IPS DF 4.7 (cell line): Measurements from ENCODE around the gene STOM.

Experiments
- DNase-seq: peaks from one replicate; pipeline ENCODE4 v3.0.0-alpha.2; 2013; ENCODE audit warnings: low spot score; ENCODE audit errors: extremely low read depth

Gene STOM

DNA sequence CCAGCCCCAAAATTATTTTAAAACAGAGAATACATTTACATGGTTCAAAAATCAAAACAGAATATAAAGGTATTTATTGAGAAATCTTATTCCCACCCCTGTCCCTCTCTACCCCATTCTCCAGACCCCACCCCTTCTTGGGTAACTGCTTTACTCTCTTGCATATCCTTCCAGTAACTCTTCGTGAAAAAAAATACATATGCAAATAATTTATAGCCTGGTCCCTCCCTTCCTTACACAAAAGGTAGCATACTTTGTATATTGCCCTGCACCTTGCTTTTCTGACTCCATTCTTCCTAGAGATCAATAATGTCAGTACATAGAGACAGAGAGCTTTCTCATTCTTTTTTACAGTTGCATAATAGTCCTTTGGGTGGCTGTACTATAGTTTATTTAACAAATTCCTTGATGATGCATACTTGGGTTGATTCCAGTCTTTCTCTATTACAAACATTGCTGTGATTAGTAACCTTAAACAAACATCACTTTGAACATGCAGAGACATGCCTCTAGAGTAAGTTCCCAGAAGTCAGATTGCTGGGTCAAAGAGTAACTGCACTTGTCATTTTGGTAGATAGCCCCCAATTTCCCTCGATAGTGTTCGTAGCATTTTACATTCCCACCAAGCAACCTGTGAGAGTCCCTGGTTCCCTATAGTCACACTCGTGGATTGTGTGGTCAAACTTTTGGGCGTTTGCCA, 47.9 kb downstream of the STOM start:
- no peak for DNase-seq

DNA sequence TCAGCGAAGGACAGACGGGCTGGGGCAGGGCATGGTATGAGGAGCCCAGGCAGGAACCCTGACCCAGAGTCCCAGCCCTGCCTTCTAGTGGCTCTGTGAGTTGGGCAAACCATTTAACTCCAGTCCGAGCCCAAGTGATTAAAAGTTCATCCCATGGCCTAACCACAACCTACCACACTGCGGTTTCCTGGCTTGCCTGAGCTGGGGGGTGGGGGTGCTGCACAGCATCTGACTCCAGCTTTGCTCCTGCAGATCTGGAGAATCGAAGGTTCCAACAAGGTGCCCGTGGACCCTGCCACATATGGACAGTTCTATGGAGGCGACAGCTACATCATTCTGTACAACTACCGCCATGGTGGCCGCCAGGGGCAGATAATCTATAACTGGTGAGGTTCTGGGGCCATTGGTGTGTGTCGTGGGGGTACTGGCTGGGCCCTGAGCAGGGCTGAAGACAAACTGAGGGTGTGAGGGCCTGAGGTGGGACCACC, 49.0 kb downstream of the STOM start:
- DNase-seq, result no peak

DNA sequence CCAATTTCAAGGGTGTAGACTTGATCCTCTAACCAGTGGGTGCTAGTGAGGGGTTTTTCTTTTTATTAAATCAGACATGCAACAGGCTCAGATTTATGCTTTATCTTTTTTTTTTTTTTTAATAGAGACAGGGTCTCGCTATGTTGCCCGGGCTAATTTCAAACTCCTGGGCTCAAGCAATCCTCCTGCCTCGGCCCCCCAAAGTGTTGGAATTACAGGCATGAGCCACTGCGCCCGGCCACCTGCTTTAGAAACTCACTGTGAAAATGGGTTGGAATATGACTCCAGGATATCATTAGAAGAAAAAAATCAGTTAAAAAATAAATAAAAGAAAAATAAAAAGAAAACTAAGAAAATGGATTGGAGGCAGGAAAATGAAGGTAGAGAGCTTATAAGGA, 50.7 kb downstream of the STOM start:
- DNase-seq, result no peak

DNA sequence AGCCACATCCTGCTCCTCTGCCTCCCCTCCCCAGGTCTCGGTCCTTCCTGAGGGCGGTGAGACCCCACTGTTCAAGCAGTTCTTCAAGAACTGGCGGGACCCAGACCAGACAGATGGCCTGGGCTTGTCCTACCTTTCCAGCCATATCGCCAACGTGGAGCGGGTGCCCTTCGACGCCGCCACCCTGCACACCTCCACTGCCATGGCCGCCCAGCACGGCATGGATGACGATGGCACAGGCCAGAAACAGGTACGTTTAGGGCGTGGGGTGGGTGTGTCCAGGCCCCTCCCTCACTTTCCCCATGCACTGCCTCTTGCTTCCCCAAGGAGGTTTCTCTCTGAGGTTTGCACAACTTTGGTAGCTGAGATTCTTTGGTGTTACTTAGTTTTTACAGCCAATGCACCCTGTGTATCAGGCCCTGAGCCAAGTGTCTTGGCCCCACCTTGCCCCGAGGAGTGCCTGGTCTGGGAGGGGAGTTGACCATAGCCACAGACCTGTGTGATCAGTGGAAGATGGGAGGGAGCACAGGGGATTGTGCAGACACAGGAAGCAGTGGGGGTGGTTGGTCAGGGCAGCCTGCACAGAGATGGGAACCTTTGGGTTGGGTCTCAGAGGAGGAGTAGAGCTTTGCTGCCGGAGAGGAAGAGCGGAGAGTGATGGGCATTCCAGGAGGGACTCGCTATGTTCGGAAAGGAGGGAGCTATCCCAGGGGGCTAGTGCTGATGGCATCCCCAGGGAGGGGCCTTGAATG, 51.2 kb downstream of the STOM start:
- DNase-seq, result no peak

DNA sequence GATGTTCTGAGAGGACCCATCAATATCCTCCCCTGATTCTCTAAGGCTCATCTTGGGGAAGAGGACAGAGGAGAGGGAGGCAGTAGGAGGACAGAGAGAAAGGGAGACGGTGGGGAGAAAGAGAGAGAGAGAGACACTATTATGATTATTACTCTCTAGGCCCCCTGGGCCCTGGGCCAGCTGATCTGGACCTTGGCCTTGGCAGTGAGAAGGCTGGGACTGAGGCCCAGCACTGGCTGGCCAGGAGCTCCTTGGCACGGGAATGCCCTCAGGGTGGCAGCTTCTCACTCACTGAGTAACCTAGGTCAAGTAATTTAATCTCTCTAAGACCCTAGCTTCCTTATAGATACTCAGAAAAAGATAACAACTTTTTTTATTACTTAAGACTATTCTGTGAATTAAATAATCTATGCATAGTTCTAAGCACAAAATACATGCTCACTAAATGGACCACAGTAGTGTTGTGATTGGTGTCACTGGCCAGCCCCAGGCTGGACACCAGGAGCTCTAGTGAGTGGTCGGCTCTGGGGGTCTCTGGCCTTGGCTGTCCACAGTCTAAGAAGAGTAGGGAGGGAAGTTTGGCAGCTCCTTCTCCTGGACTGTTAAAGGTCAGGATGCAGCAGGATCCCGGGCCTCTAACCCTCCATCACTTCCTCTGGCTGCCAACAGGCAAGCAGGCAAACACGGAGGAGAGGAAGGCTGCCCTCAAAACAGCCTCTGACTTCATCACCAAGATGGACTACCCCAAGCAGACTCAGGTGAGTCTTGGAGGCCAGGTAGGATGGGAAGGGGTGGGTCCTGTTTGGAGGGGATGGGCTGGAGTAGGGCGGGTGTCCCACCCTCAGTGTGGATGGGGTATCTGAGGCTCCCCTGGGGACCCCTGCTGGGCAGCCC, 52.1 kb downstream of the STOM start:
- no peak for DNase-seq

DNA sequence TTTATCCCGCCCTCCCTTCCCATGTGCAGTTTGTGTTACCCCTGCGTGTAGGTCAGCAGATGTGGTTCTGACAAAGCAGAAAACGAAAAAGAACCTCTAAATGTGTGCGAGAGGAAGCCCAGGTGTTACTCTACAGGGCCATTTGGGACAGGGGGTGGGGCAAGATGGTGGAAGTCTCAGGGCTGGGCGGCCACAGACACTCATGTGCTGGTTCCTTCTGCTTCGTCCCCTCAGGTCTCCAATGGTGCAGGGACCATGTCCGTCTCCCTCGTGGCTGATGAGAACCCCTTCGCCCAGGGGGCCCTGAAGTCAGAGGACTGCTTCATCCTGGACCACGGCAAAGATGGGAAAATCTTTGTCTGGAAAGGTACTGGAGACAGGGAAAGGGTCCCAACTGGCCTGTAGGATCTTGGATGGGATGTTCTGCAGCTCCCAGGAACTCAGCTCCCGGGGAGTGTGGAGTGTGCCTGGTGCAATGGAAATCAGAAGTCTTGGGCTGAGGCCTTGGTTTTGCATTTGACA, 53.1 kb downstream of the STOM start:
- no peak for DNase-seq

DNA sequence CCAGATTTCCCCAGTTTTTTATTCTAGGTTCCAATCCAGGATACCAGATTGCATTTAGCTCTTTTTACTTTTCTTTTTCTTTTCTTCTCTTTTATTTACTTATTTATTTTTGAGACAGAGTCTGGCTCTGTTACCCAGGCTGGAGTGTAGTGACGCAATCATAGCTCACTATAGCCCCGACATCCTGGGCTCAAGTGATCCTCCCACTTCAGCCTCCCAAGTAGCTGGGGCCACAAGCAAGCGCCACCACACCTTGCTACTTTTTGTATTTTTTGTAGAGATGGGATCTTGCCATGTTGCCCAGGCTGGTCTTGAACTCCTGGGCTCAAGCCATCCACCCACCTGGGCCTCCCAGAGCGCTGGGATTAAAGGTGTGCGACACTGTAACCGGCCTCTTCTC, 53.7 kb downstream of the STOM start:
- DNase-seq, result no peak

DNA sequence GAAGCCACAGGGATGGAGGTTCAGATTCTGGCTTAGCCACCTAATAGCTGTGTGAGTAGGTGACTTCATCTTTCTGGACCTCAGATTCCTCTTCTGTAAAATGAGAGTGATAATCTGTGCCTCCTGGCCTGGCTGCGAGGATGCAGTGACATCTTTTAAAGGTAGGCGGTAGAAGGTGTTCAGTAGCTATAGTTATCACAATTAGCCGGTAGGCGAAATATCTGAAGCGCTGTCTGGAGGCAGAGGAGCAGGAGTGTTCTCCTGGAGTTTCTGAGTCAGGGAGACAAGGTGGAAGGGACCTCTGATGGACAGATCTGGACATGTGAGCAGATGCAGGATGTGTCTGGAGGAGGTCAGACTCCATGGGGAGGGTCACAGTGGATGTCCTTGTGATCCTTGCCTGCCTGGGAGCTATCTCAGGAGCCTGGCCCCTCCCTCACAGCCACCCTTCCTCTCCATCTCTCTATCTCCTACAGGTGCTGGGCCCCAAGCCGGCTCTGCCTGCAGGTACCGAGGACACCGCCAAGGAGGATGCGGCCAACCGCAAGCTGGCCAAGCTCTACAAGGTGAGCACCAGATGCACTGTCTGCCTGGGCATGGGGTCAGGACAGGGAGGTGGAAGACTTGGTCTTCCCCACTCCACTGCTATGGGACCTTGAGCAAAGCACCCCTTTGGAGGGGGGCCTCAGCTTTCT, 56.4 kb downstream of the STOM start:
- DNase-seq, result no peak

DNA sequence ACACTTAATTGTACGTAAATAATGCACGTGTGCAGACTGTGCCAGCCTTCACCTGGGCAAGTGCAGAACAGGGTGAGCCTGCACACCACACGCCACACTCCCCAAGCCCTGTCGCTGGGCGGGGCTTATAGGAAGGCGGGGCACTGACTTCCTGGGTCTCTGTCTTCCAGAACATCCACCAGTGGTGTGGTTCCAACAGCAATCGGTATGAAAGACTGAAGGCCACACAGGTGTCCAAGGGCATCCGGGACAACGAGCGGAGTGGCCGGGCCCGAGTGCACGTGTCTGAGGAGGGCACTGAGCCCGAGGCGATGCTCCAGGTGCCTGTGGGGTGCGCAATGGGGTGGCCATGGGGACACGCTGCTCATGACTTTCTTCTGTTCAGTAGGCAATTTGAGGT, 57.9 kb downstream of the STOM start:
- DNase-seq, result no peak

DNA sequence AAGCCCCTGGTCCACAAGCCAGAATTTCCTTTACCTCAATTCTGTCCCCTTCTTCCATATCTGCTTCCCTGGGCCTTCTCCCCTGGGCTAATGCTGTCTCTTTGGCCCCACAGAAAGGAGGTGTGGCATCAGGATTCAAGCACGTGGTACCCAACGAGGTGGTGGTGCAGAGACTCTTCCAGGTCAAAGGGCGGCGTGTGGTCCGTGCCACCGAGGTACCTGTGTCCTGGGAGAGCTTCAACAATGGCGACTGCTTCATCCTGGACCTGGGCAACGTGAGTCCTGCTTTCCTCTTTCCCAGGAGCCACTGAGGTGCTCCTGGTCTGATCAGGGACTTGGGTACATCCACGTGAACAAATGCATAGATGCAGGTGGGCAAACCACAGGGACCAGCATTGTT, 59.5 kb downstream of the STOM start:
- no peak for DNase-seq

DNA sequence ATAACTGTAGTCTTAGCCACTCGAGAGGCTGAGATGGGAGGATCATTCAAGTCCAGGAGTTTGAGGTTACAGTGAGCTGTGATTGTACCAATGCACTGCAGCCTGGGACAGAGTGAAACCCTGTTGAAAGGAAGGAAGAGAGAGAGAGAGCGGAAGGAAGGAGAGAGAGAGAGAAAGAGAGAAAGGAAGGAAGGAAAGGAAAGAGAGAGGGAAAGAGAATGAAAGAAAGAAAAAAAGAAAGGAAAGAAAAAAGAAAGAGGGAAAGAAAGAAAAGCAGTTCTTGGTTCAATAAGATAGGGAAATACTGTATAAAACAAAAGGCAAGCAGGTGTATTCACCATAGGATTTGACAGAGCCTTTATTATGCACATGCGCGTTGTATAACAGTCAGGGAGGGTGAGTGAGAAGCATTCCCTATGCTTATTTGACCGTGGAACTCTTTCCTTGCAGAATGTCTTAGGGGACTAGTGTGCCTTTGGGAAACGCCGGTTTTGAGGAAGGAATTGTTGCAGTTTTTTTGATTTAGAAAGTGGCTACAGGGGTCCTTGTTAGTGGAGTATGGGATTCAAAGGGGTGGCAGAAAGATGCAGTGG, 60.1 kb downstream of the STOM start:
- DNase-seq, result no peak

DNA sequence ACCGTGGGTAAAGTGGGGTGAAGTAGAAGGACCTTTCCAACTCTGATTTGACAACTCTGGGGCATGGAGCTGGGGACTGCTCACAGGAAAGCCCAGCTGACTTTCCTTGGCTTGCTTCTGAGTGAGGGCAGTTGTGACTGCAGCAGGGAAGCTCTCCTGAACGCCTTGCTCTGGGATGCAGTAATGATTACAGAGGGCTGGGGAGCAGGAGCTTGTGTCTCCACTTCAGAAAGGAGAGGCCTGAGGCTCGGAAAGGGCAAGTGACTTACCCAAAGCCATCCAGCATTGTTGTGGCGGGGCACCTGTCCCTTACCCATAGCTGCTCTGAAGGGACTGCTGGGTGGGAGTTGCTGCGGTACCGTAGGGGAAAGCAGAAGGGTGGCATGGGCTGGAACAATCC, 60.9 kb downstream of the STOM start:
- DNase-seq, result no peak

DNA sequence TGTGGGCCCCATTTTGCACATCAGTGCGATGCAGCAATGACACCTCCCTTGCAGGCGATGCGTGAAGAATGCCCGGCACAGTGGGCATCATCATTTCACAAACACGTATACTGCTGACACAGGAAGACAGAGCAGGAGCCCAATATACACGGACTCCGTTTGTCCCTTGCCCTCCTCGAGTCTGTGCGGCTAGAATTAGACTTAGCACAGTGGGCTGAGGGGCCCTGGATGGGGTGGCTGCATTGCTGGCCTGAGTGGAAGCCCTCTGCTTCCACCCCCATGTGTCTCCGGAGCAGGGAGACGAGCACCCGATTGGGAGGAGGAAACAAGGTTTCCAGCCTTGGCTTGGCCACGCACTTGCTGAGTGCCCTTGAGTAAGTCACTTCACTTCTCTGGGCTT, 61.3 kb downstream of the STOM start:
- no peak for DNase-seq

DNA sequence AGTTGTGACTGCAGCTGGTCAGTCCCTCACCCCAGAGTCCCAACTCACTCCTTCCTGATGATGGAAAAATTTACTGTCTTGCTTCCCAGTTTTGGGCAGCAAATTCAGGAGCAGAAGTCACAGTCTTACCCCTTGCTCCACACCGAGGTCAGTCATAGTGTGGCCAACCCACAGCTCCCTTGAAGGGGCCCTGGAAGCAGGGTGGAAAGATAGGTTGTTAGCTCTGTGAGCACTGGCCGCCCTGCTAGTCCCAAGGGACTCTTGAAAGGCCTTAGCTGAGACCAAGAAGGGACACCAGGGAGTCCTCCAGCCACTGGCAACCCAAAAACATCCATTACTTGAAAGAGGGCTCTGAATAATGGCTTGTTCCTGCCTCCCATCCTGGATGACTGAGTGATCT, 62.1 kb downstream of the STOM start:
- no peak for DNase-seq

DNA sequence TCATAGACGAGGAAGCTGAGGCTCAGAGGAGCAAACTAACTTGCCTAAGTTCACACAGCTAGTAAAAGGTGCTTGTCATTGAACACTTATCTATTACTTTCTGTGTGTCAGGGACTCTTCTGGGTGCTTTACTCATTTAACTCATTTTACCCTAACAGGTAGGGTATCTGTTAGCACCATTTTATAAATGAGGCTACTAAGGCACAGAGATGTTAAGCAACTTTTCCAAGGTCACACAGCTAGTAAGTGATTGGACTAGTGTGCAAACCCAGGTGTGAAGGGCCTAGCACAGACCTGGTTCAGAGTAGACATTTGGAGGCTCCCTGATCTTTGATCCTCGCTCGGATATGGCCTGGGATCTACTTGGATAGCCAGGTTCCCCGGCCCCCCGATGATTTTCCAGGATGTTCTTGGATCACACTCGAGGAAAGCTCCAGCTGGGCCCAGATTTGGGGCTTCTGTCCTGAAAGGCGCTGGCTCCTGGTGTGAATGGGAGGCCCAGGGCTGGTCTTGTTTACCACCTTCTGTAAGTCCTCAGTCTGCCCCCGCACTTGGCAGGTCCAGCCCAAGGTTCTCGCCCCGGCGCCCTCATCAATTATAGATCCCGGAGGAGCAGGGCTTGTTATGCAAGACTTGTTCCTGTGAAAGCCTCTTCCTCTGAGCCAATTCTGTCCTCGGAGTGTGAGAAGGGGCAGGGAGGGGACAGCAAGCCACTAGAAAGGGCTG, 64.6 kb downstream of the STOM start:
- no peak for DNase-seq

DNA sequence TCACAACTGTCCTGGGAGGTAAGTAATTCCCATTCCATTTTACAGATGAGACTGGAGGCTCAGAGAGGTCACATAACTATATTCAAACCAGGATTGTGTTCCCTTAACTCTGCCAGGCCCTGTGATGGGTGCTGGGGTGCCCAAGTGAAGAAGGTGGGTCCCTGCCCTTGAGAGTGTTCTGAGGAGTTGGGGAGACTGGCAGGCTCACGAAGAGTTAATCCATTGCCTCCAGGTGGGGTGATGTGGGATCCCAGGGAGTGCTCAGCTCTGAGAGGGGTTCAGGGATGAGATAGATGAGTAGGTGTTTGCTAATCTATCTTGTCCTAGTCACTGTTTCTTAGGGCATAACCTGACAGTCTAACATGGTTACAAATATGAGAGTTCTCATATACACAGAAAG, 65.3 kb downstream of the STOM start:
- DNase-seq, result no peak

DNA sequence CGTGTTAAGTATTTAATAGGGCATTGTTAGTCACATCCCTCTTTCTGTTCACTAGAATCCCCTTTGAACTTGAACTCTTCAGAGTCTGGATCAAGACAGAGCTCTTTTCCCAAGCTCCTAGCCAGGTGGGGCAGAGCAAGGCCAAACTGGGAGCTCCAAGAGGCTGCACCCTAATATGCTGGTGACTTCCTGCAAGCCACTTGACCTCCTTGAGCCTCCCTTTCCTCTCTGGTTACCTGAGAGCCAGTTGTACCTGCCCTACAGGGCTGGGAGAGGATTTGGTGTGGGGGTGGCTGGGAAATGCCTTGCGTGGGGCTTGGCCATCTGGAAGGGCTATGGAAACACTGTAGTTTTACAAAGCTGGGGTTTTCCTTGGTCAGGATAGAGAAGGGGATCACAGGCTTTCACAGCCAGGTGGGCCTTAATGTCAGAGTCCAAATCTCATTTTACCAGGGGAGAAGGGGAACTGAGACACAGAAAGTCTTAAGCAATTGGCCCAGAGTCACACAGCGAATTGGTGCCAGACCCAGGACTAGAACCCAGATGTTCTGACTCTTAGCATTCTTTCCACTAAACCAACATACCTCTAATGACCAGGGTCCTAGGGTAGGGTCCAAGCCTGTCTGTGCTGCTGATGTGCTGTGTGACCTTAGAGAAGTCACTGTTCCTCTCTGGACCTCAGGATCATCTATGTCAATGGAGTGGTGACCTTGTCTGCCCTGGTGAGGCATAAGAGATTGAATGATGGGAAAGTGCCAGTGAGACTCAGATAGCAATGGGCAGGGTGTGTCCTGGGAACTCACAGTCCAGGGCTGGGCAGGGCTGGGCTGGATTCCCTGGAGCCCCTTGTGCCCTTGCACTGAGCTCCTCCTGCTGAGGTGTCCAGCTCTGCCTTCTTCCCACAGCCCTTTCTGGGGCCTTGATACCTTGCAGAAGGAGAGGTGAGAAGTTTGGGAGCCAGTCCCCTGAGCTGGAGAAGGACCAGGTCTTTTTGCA, 66.3 kb downstream of the STOM start:
- no peak for DNase-seq

DNA sequence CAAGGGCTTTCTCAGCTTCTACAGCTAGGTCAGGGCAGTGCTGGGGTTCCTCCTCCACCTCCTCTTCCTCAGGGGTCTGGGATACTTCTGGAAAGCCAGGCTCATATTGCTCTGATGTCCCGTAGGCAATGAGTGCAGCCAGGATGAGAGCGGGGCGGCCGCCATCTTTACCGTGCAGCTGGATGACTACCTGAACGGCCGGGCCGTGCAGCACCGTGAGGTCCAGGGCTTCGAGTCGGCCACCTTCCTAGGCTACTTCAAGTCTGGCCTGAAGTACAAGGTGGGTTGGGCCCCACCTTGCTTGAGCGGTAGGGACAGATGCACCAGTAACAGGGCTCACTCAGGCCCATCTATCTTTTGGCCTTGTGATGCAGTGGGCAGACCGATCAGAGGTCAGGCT, 67.3 kb downstream of the STOM start:
- DNase-seq, result no peak

DNA sequence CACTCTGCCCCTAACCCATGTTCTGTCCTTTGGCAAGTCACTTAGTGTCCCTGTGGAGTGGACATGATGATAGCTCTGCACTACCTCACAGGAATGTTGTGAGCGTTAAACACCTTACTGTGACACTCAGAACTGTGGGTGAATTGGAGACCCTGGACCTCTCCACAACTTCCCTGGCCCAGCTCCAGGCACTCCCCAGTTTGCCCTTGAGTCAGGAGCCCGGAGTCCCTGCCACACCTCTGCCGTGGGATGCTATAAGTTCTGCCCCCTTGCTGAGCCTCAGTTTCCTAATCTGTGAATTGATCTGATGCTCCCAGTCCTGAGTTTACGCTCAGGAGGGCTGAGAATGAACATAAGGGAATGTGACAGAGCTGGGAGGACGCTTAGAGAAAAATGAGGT, 67.7 kb downstream of the STOM start:
- DNase-seq, result no peak
